ENCODE measurements around the gene RNF141. TPM values are rescaled to one million over a fixed set of nuclear protein-coding genes. Genes with fewer than 3 reads are reported as not detected.

RNF141 gene
- total RNA-seq, 1 experiment from 2014 or later = 28.4 TPM

DNA sequence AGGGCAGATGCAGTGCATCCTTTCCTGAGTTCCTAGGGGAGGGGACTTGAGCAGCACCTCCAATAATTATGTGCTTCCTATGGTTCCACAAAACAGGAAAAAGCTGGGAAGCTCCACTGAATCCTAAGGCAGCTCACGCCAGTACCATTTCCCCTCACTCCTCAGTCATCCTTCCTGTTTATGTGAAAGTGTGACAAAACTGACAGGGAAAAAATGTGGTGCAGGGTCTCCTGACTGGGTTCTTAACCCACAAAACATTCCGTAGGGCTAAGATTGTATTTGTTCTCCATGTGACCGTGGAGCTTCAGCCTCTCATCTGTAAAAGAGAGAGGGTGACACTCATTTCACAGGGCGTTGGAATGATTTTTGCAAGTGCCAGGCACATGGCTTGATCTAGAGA is 39.6 kb upstream of the RNF141 start:
- TF ChIP-seq, protein P1, sequence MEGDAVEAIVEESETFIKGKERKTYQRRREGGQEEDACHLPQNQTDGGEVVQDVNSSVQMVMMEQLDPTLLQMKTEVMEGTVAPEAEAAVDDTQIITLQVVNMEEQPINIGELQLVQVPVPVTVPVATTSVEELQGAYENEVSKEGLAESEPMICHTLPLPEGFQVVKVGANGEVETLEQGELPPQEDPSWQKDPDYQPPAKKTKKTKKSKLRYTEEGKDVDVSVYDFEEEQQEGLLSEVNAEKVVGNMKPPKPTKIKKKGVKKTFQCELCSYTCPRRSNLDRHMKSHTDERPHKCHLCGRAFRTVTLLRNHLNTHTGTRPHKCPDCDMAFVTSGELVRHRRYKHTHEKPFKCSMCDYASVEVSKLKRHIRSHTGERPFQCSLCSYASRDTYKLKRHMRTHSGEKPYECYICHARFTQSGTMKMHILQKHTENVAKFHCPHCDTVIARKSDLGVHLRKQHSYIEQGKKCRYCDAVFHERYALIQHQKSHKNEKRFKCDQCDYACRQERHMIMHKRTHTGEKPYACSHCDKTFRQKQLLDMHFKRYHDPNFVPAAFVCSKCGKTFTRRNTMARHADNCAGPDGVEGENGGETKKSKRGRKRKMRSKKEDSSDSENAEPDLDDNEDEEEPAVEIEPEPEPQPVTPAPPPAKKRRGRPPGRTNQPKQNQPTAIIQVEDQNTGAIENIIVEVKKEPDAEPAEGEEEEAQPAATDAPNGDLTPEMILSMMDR (IDR thresholded peaks at IDR 0.05; ENCODE audit: unreplicated experiment) = no peak
- ChIA-PET CTCF (interaction anchor here (1.1 to 1.2 kb wide), 2 partner anchors 16 to 39 kb away, joined by 3 to 4 read pairs; no protein-coding TSS in a partner anchor), POLR2A (interaction anchor here (0.5 kb wide), 1 partner anchor 46 kb away, joined by 4 read pairs; no protein-coding TSS in a partner anchor)
- H3K4me1 Mint-ChIP-seq (ENCODE audit: insufficient read depth, unreplicated experiment) = no peaks in the 10 kb centered on the region
- H3K36me3 Mint-ChIP-seq (ENCODE audit: insufficient read depth, unreplicated experiment) = no peaks in the 10 kb centered on the region
- BruUV-seq (replicated peaks) = no TSS peak
- H3K9me3 Mint-ChIP-seq (ENCODE audit: unreplicated experiment) = no peaks in the 10 kb centered on the region
- H3K27me3 Mint-ChIP-seq (ENCODE audit: insufficient read depth, unreplicated experiment) = no peaks in the 10 kb centered on the region
- no peak overlapping the region for H3K4me3 Mint-ChIP-seq (ENCODE audit: unreplicated experiment)
- no peak overlapping the region for H3K27ac Mint-ChIP-seq (ENCODE audit: low read depth, unreplicated experiment)
- DNase-seq (ENCODE audit: unreplicated experiment) = no peak
- intact Hi-C loops (cut with micrococcal nuclease) = no loop called here

DNA sequence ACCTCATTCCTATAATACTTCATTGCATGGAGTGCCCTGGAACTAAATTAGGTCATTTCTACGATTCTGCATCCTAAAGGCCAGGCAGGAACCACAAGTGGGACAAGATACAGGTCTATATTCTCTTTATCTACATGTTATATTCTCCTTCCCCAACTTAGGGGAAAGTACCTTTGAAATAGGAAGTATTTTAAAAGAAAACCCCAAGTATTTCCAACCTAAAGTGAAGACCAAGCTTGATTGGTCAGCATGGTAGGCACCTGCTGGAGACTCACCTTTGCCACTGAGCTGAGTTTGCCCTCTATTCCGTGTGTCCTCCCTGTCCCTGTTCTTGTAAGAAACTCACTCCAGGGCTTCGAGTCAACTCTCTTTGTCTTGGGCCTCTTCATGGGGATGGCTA is 38.7 kb upstream of the RNF141 start:
- CTCF ChIA-PET = interaction anchor here (1.2 kb wide), 1 partner anchor 38 kb away, joined by 3 read pairs; no protein-coding TSS in a partner anchor
- intact Hi-C loops (cut with micrococcal nuclease) = no loop called here

GRCh38 chr11:10576035-10576398 is 35.0 kb upstream of the RNF141 start:
- intact Hi-C loops (cut with micrococcal nuclease) = no loop called here
- Mint-ChIP-seq H3K27me3 (ENCODE audit: insufficient read depth, unreplicated experiment) (no peaks in the 10 kb centered on the region), H3K36me3 (ENCODE audit: insufficient read depth, unreplicated experiment) (no peaks in the 10 kb centered on the region), H3K4me1 (ENCODE audit: insufficient read depth, unreplicated experiment) (no peaks in the 10 kb centered on the region), H3K27ac (ENCODE audit: low read depth, unreplicated experiment) (no peak overlapping the region), H3K4me3 (ENCODE audit: unreplicated experiment) (no peak overlapping the region), H3K9me3 (ENCODE audit: unreplicated experiment) (no peaks in the 10 kb centered on the region)
- POLR2A ChIA-PET = interaction anchor here (1.2 to 1.9 kb wide), 3 partner anchors 9 to 35 kb away, joined by 3 to 4 read pairs (median 4); partner anchors contain the start of gene RNF141
- TF ChIP-seq, protein P1 (IDR thresholded peaks at IDR 0.05; ENCODE audit: unreplicated experiment) = no peak
- CTCF ChIA-PET = interaction anchor here (0.5 to 1.2 kb wide), 2 partner anchors 11 to 522 kb away, joined by 5 to 8 read pairs; no protein-coding TSS in a partner anchor
- DNase-seq (ENCODE audit: unreplicated experiment) = no peak
- no TSS peak for BruUV-seq (replicated peaks)

More for the DNA sequence above, 38.7 kb upstream of the RNF141 start:
- no peaks in the 10 kb centered on the region for H3K36me3 Mint-ChIP-seq (ENCODE audit: insufficient read depth, unreplicated experiment)
- H3K27ac Mint-ChIP-seq (ENCODE audit: low read depth, unreplicated experiment) = no peak overlapping the region
- DNase-seq (ENCODE audit: unreplicated experiment) = no peak
- POLR2A ChIA-PET = interaction anchor here (0.5 kb wide), 1 partner anchor 45 kb away, joined by 4 read pairs; no protein-coding TSS in a partner anchor
- no peaks in the 10 kb centered on the region for H3K27me3 Mint-ChIP-seq (ENCODE audit: insufficient read depth, unreplicated experiment)
- no peak overlapping the region for H3K4me3 Mint-ChIP-seq (ENCODE audit: unreplicated experiment)
- no peaks in the 10 kb centered on the region for H3K9me3 Mint-ChIP-seq (ENCODE audit: unreplicated experiment)
- TF ChIP-seq, protein P1 (IDR thresholded peaks at IDR 0.05; ENCODE audit: unreplicated experiment) = no peak
- H3K4me1 Mint-ChIP-seq (ENCODE audit: insufficient read depth, unreplicated experiment) = no peaks in the 10 kb centered on the region
- BruUV-seq (replicated peaks) = no TSS peak

GRCh38 chr11:10575346-10576034 is 34.5 kb upstream of the RNF141 start:
- H3K4me1 Mint-ChIP-seq (ENCODE audit: insufficient read depth, unreplicated experiment) = no peaks in the 10 kb centered on the region
- TF ChIP-seq, protein P1 (IDR thresholded peaks at IDR 0.05; ENCODE audit: unreplicated experiment) = no peak
- no TSS peak for BruUV-seq (replicated peaks)
- H3K27me3 Mint-ChIP-seq (ENCODE audit: insufficient read depth, unreplicated experiment) = no peaks in the 10 kb centered on the region
- intact Hi-C loops (cut with micrococcal nuclease) = no loop called here
- no peak for DNase-seq (ENCODE audit: unreplicated experiment)
- no peak overlapping the region for H3K27ac Mint-ChIP-seq (ENCODE audit: low read depth, unreplicated experiment)
- ChIA-PET POLR2A (interaction anchor here (1.2 to 1.9 kb wide), 2 partner anchors 10 to 34 kb away, joined by 3 to 4 read pairs; partner anchors contain the start of gene RNF141), CTCF (interaction anchor here (0.6 to 1.4 kb wide), 3 partner anchors 10 to 170 kb away, joined by 3 to 5 read pairs (median 3); no protein-coding TSS in a partner anchor)
- H3K4me3 Mint-ChIP-seq (ENCODE audit: unreplicated experiment) = no peak overlapping the region
- no peaks in the 10 kb centered on the region for H3K36me3 Mint-ChIP-seq (ENCODE audit: insufficient read depth, unreplicated experiment)
- H3K9me3 Mint-ChIP-seq (ENCODE audit: unreplicated experiment) = no peaks in the 10 kb centered on the region
